GM18499 (cell line): ENCODE data around the gene CITED1.
"Not testable (repeated sequence)": the region's sequence is repeated elsewhere in the genome, so short reads cannot be mapped to it uniquely, and the experiment has no call there.

Experiments used
- ATAC-seq: cut with Tn5 transposase; IDR thresholded peaks from one replicate; pipeline ENCODE4 v1.9.1; 2021; ENCODE audit warnings: moderate number of reproducible peaks; ENCODE audit not compliant: insufficient read depth, unreplicated experiment

Gene CITED1

DNA sequence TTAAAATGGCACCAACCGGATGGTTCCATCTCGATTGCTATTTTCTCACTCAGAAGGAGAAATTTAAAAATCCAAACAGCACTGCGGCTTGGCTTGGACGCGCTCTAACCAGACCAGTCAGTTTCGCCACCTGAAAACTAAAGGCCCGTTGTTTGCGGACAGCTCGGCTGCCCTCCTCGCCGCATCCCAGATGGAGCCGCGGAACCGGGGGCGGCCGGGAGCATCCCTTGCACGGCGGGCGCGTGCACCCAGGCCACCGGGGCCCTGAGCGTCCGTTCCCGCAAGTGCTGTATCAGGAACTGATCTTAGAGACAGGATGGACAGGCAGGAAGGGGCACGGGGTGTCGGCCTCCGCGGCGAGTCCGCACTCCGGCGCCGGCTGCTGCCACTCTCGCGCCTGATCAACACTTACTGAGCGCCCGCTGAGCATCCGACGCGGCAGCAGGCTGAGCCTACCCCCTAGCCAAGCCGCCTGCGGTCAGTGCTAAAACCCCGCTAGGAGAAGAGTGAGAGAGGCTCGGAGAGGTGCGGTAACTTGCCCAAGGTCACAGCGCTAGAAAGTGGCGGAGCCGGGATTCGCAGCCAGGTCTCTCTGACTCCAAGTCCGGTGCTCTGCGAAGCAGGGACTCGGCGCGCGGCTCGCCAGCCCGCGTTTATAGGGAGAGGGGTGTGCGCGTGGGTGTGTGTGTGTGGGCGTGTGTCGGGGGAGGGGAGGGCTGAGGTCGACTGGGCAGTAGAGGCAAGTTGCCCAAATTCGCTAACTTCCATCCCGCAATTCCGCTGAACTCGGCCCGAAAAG lies at the start of gene CITED1:
TSS of gene CITED1 (minus strand) at position 629 of the 799 bp plus-strand sequence. CDS start 3,045 bp downstream, outside the sequence.
- no peak for ATAC-seq

GRCh38 chrX:72352786-72353185 lies 47.1 kb upstream of the CITED1 start:
- ATAC-seq = no peak

GRCh38 chrX:72351606-72352334 lies 46.1 kb upstream of the CITED1 start:
- no peak for ATAC-seq

DNA sequence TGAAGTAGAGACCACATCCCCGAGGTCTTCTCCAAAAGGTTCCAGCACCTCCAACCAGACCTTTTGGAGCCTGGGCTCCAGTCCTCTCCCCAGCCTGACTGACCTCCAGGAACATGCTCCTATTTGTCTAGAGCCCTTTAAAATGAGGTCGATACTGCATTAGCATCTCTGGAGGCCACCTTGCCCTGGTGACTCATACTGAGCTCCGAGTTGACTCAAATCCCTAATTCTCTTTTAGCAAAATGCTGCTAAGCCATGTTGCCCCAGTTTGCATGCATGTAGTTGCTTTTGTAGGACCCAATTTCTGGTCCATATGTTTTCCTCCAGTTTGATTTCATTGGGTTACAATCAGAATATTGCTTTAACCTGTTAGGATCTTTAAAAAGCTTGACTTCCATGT lies 43.5 kb upstream of the CITED1 start:
- peak; percentile 96 for ATAC-seq

- no peak for ATAC-seq
Observed at GRCh38 chrX:72348247-72348979, 42.7 kb upstream of the CITED1 start.

DNA sequence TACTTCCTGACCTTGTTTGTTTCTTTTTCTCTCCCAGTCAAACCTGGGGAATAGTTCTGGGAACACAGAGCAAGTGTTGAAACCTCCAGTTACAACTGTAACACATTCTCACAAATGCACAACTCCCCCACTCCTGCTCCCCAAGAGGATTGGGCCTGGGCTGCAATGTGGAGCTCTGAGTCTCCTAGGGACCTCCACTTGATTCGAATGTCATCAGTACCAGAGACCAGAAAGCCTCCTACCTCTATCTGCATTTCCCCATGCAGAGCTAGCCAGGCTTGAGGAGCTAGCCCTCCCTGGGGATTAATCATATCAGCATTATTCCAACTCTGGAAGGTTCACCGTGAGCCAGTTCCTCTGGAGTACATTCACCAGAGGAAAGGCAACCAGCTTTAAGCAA lies 41.7 kb upstream of the CITED1 start:
- no peak for ATAC-seq

DNA sequence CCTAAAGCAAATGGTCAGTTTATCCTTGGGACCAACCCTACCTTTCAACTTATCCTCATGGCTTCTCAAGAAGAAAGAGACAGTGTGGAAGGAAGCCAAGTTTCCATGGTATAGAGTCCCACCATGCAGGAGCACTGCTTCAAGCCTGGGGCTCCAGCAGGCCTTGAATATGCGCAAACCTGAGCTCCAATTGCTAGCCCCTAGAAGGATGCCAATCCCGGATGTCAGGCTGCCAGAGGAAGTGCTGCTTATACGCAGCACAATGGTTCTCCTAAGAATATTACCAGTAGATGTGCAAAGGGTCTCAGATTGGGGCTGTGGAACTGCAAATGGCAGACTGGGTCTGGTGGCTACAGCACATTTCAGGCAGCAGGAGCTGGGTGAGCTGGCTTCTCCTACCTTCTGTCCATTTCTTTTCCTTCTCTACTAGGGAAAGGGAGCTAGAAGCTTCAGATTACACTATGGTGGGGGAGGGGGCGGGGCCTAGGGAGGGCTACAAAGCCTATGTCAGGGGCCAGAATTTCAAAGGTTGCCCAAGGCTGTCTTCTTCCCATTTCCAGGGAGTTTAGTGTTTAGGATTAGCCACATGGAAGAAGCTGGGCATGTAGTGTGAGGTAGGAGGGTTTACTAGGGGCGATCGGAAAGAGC lies 40.7 kb upstream of the CITED1 start:
- no peak for ATAC-seq

DNA sequence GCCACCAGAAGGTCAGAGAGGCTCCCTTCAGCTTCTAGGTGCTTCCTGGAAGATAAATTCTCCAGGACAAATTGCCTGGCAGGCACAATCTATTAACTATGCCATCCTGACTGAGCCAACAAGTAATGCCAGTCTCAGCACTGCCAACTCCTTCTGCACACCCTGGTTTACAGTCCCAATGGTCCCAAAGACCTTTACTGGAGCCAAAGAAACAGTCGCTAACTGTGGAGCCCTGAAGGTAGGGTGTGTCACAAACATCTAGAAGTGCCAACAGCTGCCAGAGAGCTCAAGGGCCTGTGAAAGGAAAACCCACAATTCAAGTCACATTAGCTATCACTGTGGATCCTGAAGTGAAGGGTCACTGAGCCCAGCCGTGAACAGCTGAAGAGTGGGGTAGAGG lies 34.9 kb upstream of the CITED1 start:
- no peak for ATAC-seq

GRCh38 chrX:72340041-72340440 lies 34.3 kb upstream of the CITED1 start:
- ATAC-seq = no peak

- no peak for ATAC-seq
Observed at GRCh38 chrX:72330131-72330530, 24.4 kb upstream of the CITED1 start.

- no peak for ATAC-seq
Observed at GRCh38 chrX:72326605-72327300, 21.0 kb upstream of the CITED1 start.

DNA sequence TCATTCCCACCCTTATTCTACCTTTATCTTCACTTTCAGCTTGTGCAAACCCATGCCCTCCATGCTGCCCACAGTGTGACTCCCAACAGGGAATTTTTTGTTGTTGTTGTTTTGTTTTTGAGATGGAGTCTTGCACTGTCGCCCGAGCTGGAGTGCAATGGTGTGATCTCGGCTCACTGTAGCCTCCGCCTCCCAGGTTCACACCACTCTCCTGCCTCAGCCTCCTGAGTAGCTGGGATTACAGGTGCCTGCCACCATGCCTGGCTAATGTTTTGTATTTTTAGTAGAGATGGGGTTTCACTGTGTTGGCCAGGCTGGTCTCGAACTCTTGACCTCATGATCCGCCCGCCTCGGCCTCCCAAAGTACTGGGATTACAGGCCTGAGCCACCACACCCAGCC lies 13.9 kb upstream of the CITED1 start:
- not testable (repeated sequence) for ATAC-seq

DNA sequence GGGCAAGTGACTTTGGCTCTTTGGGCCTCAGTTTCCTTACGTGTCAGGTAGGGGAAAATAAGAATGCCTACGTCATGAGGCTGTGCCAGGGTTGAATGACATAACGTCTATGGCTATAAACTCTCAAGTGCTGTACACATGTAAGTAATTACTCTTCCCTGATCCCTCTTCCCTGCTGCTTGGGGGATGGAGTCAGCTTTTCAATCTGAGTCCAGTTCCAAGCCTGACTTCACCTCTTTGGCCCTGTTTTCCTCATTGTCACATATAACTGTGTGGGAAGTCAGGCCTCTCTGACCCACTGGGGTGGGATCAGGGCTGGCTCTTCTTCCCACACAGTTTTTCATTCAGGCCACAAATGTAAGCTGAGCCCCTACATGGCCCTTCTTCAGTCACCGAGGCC lies 11.4 kb upstream of the CITED1 start:
- ATAC-seq = no peak

GRCh38 chrX:72316408-72317110 lies 10.8 kb upstream of the CITED1 start:
- ATAC-seq = no peak

DNA sequence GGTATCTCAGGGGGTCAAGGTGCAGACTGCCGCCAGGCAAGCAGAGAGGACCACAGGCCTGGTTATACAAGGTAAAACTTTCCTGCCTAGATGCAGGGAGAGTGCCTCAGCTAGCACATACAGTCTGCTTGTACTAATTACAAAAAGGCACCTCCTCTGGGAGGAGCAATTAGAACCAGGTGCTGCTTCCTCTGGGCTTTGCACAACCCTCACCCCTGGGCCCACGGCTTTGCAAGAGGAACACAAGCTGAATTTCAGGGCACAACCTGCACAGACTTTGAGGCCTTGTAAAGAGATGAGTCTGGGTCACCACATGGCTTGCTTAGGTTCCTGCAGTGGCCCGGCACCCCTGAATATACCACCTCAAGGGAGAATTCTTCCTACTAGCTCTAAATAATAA lies 9.2 kb upstream of the CITED1 start:
- no peak for ATAC-seq

GRCh38 chrX:72313707-72314641 lies 8.3 kb upstream of the CITED1 start:
- no peak for ATAC-seq

- ATAC-seq = no peak
Observed at GRCh38 chrX:72312311-72312940, 6.7 kb upstream of the CITED1 start.
